ENCODE results near the gene PPFIA3.
"Not testable (repeated sequence)": the region's sequence is repeated elsewhere in the genome, so short reads cannot be mapped to it uniquely, and the experiment has no call there.

Gene PPFIA3

GRCh38 chr19:49120325-49120683, 960 bp downstream of the PPFIA3 start:
- no CpG with 5 or more reads among the region's 16 CpGs for WGBS, 2 donors (ENCODE audit: extremely low coverage in 2 of 2, insufficient read length in 2 of 2, insufficient replicate concordance in 1 of 2)
- H2BK15ac ChIP-seq (ENCODE audit: low read length) = no peak overlapping the region
- no peak overlapping the region for H3K23ac ChIP-seq (ENCODE audit: low read depth, low read length, poor library complexity)
- no peak overlapping the region for H3K14ac ChIP-seq (ENCODE audit: low read length)
- no peak overlapping the region for H3K9ac ChIP-seq (ENCODE audit: low read depth, low read length, poor library complexity)
- H3K9me3 ChIP-seq (replicated peaks in 1 of 2; ENCODE audit: control insufficient read depth in 2 of 2, insufficient read depth in 1 of 2, low read depth in 1 of 2, low read length in 2 of 2) = no peaks in the 10 kb centered on the region
- H4K8ac ChIP-seq (ENCODE audit: low read depth, low read length) = no peak overlapping the region
- no peak overlapping the region for H2BK120ac ChIP-seq (ENCODE audit: low read depth, low read length)
- peak overlapping the region; percentile 74 for H2AK5ac ChIP-seq (ENCODE audit: low read depth, low read length)
- peak overlapping the region; percentile 80 for H3K4me2 ChIP-seq (ENCODE audit: insufficient read depth, low read length, poor library complexity, severe bottlenecking)
- H3K36me3 ChIP-seq (replicated peaks in 1 of 2; ENCODE audit: control insufficient read depth in 2 of 2, insufficient read depth in 2 of 2, low read length in 2 of 2) = no peaks in the 10 kb centered on the region
- H2BK5ac ChIP-seq (ENCODE audit: low read length) = no peak overlapping the region
- H3K27me3 ChIP-seq (ENCODE audit: control insufficient read depth in 3 of 3, insufficient read depth in 3 of 3, low read depth in 1 of 3, low read length in 3 of 3) = peaks cover 10 to 32% (median 25%) of the 10 kb centered on the region in 3 experiments
- peaks cover 4 to 6% of the 10 kb centered on the region in 2 donors for H3K4me1 ChIP-seq (ENCODE audit: control insufficient read depth in 2 of 2, insufficient read depth in 1 of 2, low read depth in 1 of 2, low read length in 2 of 2)
- peaks cover 3% of the 10 kb centered on the region for H3K79me1 ChIP-seq (ENCODE audit: low read depth, low read length)
- peak overlapping the region; percentile 99 for H2AFZ ChIP-seq (ENCODE audit: low read length)
- no peak overlapping the region for H3K18ac ChIP-seq (ENCODE audit: low read length)
- H3K4me3 ChIP-seq (ENCODE audit: low read length in 2 of 2) = peak overlapping the region in 1 of 2 donors; percentile 54
- no peak overlapping the region for H4K91ac ChIP-seq (ENCODE audit: low read depth, low read length, poor library complexity)
- no peak overlapping the region for H3K27ac ChIP-seq (replicated peaks; ENCODE audit: low read length)
- no peak overlapping the region for H2BK12ac ChIP-seq (ENCODE audit: low read length)
- DNase-seq (ENCODE audit: low spot score) = no peak
- no peak overlapping the region for H3K4ac ChIP-seq (ENCODE audit: low read length)

- no peak overlapping the region for H3K4me2 ChIP-seq (ENCODE audit: insufficient read depth, low read length, poor library complexity, severe bottlenecking)
- no peak overlapping the region for H4K8ac ChIP-seq (ENCODE audit: low read depth, low read length)
- no peaks in the 10 kb centered on the region for H3K36me3 ChIP-seq (replicated peaks in 1 of 2; ENCODE audit: control insufficient read depth in 2 of 2, insufficient read depth in 2 of 2, low read length in 2 of 2)
- peaks cover 10 to 33% (median 28%) of the 10 kb centered on the region in 3 experiments for H3K27me3 ChIP-seq (ENCODE audit: control insufficient read depth in 3 of 3, insufficient read depth in 3 of 3, low read depth in 1 of 3, low read length in 3 of 3)
- H2BK12ac ChIP-seq (ENCODE audit: low read length) = no peak overlapping the region
- no peak overlapping the region for H3K14ac ChIP-seq (ENCODE audit: low read length)
- H2AK5ac ChIP-seq (ENCODE audit: low read depth, low read length) = peak overlapping the region; percentile 74
- no peak overlapping the region for H3K9ac ChIP-seq (ENCODE audit: low read depth, low read length, poor library complexity)
- no peak overlapping the region for H3K18ac ChIP-seq (ENCODE audit: low read length)
- peaks cover 3% of the 10 kb centered on the region for H3K79me1 ChIP-seq (ENCODE audit: low read depth, low read length)
- no peak overlapping the region for H3K4me3 ChIP-seq (ENCODE audit: low read length in 2 of 2)
- WGBS, 2 donors (ENCODE audit: extremely low coverage in 2 of 2, insufficient read length in 2 of 2, insufficient replicate concordance in 1 of 2) = no CpG with 5 or more reads among the region's 2 CpGs
- DNase-seq (ENCODE audit: low spot score) = no peak
- H3K4ac ChIP-seq (ENCODE audit: low read length) = no peak overlapping the region
- H3K9me3 ChIP-seq (replicated peaks in 1 of 2; ENCODE audit: control insufficient read depth in 2 of 2, insufficient read depth in 1 of 2, low read depth in 1 of 2, low read length in 2 of 2) = no peaks in the 10 kb centered on the region
- H4K91ac ChIP-seq (ENCODE audit: low read depth, low read length, poor library complexity) = no peak overlapping the region
- H2AFZ ChIP-seq (ENCODE audit: low read length) = no peak overlapping the region
- no peak overlapping the region for H2BK120ac ChIP-seq (ENCODE audit: low read depth, low read length)
- no peak overlapping the region for H3K23ac ChIP-seq (ENCODE audit: low read depth, low read length, poor library complexity)
- no peak overlapping the region for H2BK15ac ChIP-seq (ENCODE audit: low read length)
- no peak overlapping the region for H3K27ac ChIP-seq (replicated peaks; ENCODE audit: low read length)
- peaks cover 4 to 6% of the 10 kb centered on the region in 2 donors for H3K4me1 ChIP-seq (ENCODE audit: control insufficient read depth in 2 of 2, insufficient read depth in 1 of 2, low read depth in 1 of 2, low read length in 2 of 2)
- no peak overlapping the region for H2BK5ac ChIP-seq (ENCODE audit: low read length)
Observed at GRCh38 chr19:49120868-49121267, 1.5 kb downstream of the PPFIA3 start.

GRCh38 chr19:49121841-49122240, 2.5 kb downstream of the PPFIA3 start:
- DNase-seq (ENCODE audit: low spot score); H3K4me2 ChIP-seq (ENCODE audit: insufficient read depth, low read length, poor library complexity, severe bottlenecking); H2BK5ac ChIP-seq (ENCODE audit: low read length); H3K36me3 ChIP-seq (replicated peaks in 1 of 2; ENCODE audit: control insufficient read depth in 2 of 2, insufficient read depth in 2 of 2, low read length in 2 of 2); H3K4me1 ChIP-seq (ENCODE audit: control insufficient read depth in 2 of 2, insufficient read depth in 1 of 2, low read depth in 1 of 2, low read length in 2 of 2); H2AK5ac ChIP-seq (ENCODE audit: low read depth, low read length); H3K14ac ChIP-seq (ENCODE audit: low read length); H3K79me1 ChIP-seq (ENCODE audit: low read depth, low read length); H3K27ac ChIP-seq (replicated peaks; ENCODE audit: low read length); H3K9ac ChIP-seq (ENCODE audit: low read depth, low read length, poor library complexity); H2AFZ ChIP-seq (ENCODE audit: low read length); H3K4me3 ChIP-seq (ENCODE audit: low read length in 2 of 2); H3K9me3 ChIP-seq (replicated peaks in 1 of 2; ENCODE audit: control insufficient read depth in 2 of 2, insufficient read depth in 1 of 2, low read depth in 1 of 2, low read length in 2 of 2); H3K4ac ChIP-seq (ENCODE audit: low read length); H2BK12ac ChIP-seq (ENCODE audit: low read length); H2BK120ac ChIP-seq (ENCODE audit: low read depth, low read length); H3K23ac ChIP-seq (ENCODE audit: low read depth, low read length, poor library complexity); H3K18ac ChIP-seq (ENCODE audit: low read length); H4K91ac ChIP-seq (ENCODE audit: low read depth, low read length, poor library complexity); H2BK15ac ChIP-seq (ENCODE audit: low read length); H4K8ac ChIP-seq (ENCODE audit: low read depth, low read length): not testable (repeated sequence)
- H3K27me3 ChIP-seq (ENCODE audit: control insufficient read depth in 3 of 3, insufficient read depth in 3 of 3, low read depth in 1 of 3, low read length in 3 of 3) = peaks cover 10 to 33% (median 28%) of the 10 kb centered on the region in 3 experiments
- WGBS, 2 donors (ENCODE audit: extremely low coverage in 2 of 2, insufficient read length in 2 of 2, insufficient replicate concordance in 1 of 2) = no CpG with 5 or more reads among the region's 10 CpGs

- H3K27ac ChIP-seq (replicated peaks; ENCODE audit: low read length); H3K9ac ChIP-seq (ENCODE audit: low read depth, low read length, poor library complexity); H3K18ac ChIP-seq (ENCODE audit: low read length); H2AK5ac ChIP-seq (ENCODE audit: low read depth, low read length); H3K9me3 ChIP-seq (replicated peaks in 1 of 2; ENCODE audit: control insufficient read depth in 2 of 2, insufficient read depth in 1 of 2, low read depth in 1 of 2, low read length in 2 of 2); H4K8ac ChIP-seq (ENCODE audit: low read depth, low read length); H2BK12ac ChIP-seq (ENCODE audit: low read length); H3K79me1 ChIP-seq (ENCODE audit: low read depth, low read length); H4K91ac ChIP-seq (ENCODE audit: low read depth, low read length, poor library complexity); H2BK15ac ChIP-seq (ENCODE audit: low read length); H3K14ac ChIP-seq (ENCODE audit: low read length); H3K4me1 ChIP-seq (ENCODE audit: control insufficient read depth in 2 of 2, insufficient read depth in 1 of 2, low read depth in 1 of 2, low read length in 2 of 2); H3K36me3 ChIP-seq (replicated peaks in 1 of 2; ENCODE audit: control insufficient read depth in 2 of 2, insufficient read depth in 2 of 2, low read length in 2 of 2); H3K4me2 ChIP-seq (ENCODE audit: insufficient read depth, low read length, poor library complexity, severe bottlenecking); H2BK5ac ChIP-seq (ENCODE audit: low read length); H3K4me3 ChIP-seq (ENCODE audit: low read length in 2 of 2); H3K4ac ChIP-seq (ENCODE audit: low read length); DNase-seq (ENCODE audit: low spot score); H2BK120ac ChIP-seq (ENCODE audit: low read depth, low read length); H3K23ac ChIP-seq (ENCODE audit: low read depth, low read length, poor library complexity); H2AFZ ChIP-seq (ENCODE audit: low read length): not testable (repeated sequence)
- H3K27me3 ChIP-seq (ENCODE audit: control insufficient read depth in 3 of 3, insufficient read depth in 3 of 3, low read depth in 1 of 3, low read length in 3 of 3) = peaks cover 10 to 33% (median 29%) of the 10 kb centered on the region in 3 experiments
- WGBS, 2 donors (ENCODE audit: extremely low coverage in 2 of 2, insufficient read length in 2 of 2, insufficient replicate concordance in 1 of 2) = no CpG with 5 or more reads among the region's 11 CpGs
Observed at GRCh38 chr19:49123285-49123684, 3.9 kb downstream of the PPFIA3 start.

All from neuronal stem cell (in vitro differentiated cells).